Measurements from ENCODE around the gene MYO18B.

GRCh38 chr22:25878933-25879332, 136.9 kb downstream of the MYO18B start:
- TF ChIP-seq CTCF (IDR thresholded peaks at IDR 0.05; ENCODE audit: insufficient read depth, low read depth, low read length) (no peak), EZH2 (IDR thresholded peaks at IDR 0.05; ENCODE audit: insufficient read depth, low read length) (no peak)

Data from astrocyte (in vitro differentiated cells and primary cell).